Fibroblast of pulmonary artery (primary cell): Measurements from ENCODE around the gene DUOX1.

Experiments used
- DNase-seq: peaks from one replicate; pipeline ENCODE4 v3.0.0-alpha.2; 2010; ENCODE audit warnings: low read depth
- H3K4me3 ChIP-seq: replicated peaks from 2 replicates; pipeline ENCODE4 v1.5.1; 2011; ENCODE audit warnings: low read depth, mild to moderate bottlenecking, control low read depth, low read length, moderate library complexity
- CTCF ChIP-seq: IDR thresholded peaks from 2 replicates; pipeline ENCODE4 v1.5.1; 2011; ENCODE audit warnings: mild to moderate bottlenecking, control low read depth, low read length, inconsistent platforms; ENCODE audit errors: missing control alignments

DUOX1 gene

GRCh38 chr15:45122719-45123118 is 7.1 kb upstream of the DUOX1 start:
- no peak for DNase-seq
- TF ChIP-seq CTCF: no peak
- H3K4me3 ChIP-seq: no peak overlapping the region

- H3K4me3 ChIP-seq: no peak overlapping the region
- DNase-seq: no peak
- TF ChIP-seq CTCF: no peak
These were observed 6.4 kb upstream of the DUOX1 start for GRCh38 chr15:45123397-45123796.

- H3K4me3 ChIP-seq: no peak overlapping the region
- peak; percentile 86 for TF ChIP-seq CTCF
- DNase-seq: peak; percentile 49
These were observed 3.1 kb upstream of the DUOX1 start for GRCh38 chr15:45126535-45127158.

GRCh38 chr15:45128971-45129639 is 689 bp upstream of the DUOX1 start:
- TF ChIP-seq CTCF: no peak
- no peak for DNase-seq
- no peak overlapping the region for H3K4me3 ChIP-seq

GRCh38 chr15:45130291-45131000 is 652 bp downstream of the DUOX1 start:
- TF ChIP-seq CTCF: no peak
- no peak overlapping the region for H3K4me3 ChIP-seq
- no peak for DNase-seq

GRCh38 chr15:45131510-45131909 is 1.7 kb downstream of the DUOX1 start:
- H3K4me3 ChIP-seq: no peak overlapping the region
- no peak for DNase-seq
- TF ChIP-seq CTCF: no peak
